Vagina (tissue), 2 donors: ENCODE results near the gene RHBG.

ENCODE experiments used
- CTCF ChIP-seq, 3 experiments: fragments of 450-650 bp in 2 of 3; fragments of 200-600 bp in 1 of 3; sonication (generic) in 1 of 3; IDR thresholded peaks; one replicate each; pipeline ENCODE4 v1.5.1; 2017 to 2019; ENCODE audit warnings: antibody characterized with exemption in 3 of 3, mild to moderate bottlenecking in 2 of 3, moderate library complexity in 2 of 3
- POLR2A ChIP-seq, 2 donors: fragments of 450-650 bp; IDR thresholded peaks; one replicate each; pipeline ENCODE4 v1.6.1; 2017; ENCODE audit warnings: antibody characterized with exemption in 2 of 2, mild to moderate bottlenecking in 2 of 2, moderate library complexity in 2 of 2
- POLR2AphosphoS5 ChIP-seq, 2 donors: sonication (generic); formaldehyde crosslinking; IDR thresholded peaks; one replicate each; pipeline ENCODE4 v1.9.0; 2017; ENCODE audit warnings: antibody characterized with exemption in 2 of 2, mild to moderate bottlenecking in 2 of 2, low read depth in 1 of 2; ENCODE audit not compliant: insufficient read depth in 1 of 2

- no peak for TF ChIP-seq POLR2AphosphoS5 (IDR thresholded peaks at IDR 0.05; ENCODE audit: insufficient read depth in 1 of 2, low read depth in 1 of 2)
- no peak for TF ChIP-seq CTCF (IDR thresholded peaks at IDR 0.05)
- no peak for TF ChIP-seq POLR2A (IDR thresholded peaks at IDR 0.05)
These were observed 41.7 kb downstream of the RHBG start for GRCh38 chr1:156410740-156411139.
